HG03565 (cell line): ENCODE data around the gene GTF2B.
"Not testable (repeated sequence)": the region's sequence is repeated elsewhere in the genome, so short reads cannot be mapped to it uniquely, and the experiment has no call there.

Experiments
- ATAC-seq: cut with Tn5 transposase; IDR thresholded peaks from one replicate; pipeline ENCODE4 v1.9.1; 2021; ENCODE audit warnings: mild to moderate bottlenecking, moderate library complexity; ENCODE audit not compliant: unreplicated experiment

Gene GTF2B, protein sequence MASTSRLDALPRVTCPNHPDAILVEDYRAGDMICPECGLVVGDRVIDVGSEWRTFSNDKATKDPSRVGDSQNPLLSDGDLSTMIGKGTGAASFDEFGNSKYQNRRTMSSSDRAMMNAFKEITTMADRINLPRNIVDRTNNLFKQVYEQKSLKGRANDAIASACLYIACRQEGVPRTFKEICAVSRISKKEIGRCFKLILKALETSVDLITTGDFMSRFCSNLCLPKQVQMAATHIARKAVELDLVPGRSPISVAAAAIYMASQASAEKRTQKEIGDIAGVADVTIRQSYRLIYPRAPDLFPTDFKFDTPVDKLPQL

DNA sequence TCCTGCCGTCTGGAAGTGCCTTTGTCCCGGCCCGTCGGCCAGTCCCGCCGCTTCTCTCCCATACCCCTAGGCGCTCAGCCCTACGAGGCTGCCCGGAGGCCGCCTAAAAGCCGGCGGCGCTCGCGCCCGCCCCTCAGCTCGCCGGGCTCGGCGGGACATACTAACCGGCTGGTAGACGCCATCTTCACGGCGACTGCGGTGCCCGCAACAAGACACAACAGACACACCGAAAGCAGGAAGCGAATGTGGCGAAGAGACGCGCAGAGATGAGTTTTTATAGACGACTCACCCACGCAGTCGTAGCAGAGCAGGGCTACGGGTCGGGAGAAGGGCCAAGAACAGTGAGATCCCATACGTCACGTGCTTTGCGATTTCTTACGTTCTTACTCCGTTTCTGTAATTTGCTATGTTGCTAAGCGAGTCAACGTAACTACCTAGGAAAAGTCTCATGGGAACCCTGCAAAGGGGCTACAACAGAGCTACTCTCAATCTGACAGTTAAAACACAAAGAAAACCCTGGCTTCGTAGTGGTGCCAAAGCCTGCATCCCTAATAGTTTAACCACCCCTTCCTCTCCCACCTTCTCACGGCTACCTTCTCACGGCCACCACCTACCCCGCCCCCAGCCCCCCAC lies at the start of gene GTF2B:
Gene GTF2B (minus strand): TSS at position 250 of the 633 bp plus-strand sequence. CDS start 68 bp downstream, at position 182.
- ATAC-seq = peak; percentile 80

DNA sequence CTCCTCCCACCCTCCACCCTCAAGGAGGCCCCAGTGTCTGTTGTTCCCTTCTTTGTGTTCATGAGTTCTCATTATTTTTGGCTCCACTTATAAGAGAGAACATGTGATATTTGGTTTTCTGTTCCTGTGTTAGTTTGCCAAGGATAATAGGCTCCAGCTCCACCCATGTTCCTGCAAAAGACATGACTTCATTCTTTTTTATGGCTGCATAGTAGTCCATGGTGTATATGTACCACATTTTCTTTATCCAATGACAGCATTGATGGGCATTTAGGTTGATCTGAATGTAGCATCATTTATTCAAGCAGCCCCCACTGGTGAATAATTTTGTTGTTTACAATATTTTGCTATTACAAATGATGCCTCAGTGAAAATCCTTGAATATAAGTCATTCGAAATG lies 47.2 kb upstream of the GTF2B start:
- not testable (repeated sequence) for ATAC-seq

DNA sequence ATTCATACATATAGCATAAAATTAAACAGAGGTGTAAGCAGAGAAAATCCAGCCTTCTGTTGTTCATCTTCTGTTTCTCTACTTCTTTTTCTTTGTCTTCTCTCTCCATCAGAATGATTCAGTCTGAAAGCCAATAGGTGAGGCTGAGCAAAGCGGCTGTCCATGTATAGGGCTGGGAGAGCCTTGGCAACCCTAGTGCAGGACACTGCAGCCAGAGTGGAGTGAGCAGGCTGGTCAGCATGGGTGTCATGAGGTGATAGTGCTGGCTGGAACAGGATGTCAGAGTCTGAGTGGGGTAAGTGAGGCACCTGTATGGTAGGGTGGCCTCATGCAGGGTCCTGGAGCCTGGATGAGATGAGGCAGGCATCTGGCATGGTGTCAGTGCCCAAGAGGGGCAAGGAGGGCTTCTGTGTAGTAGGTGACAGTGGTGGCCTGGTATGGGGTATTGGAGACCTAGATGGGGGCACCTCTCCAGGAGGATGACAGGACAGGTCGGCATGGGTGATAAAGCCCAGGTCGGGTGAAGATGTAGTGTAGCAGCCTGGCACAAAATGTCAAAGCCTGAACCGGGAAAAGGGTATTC lies 45.5 kb upstream of the GTF2B start:
- ATAC-seq = no peak

DNA sequence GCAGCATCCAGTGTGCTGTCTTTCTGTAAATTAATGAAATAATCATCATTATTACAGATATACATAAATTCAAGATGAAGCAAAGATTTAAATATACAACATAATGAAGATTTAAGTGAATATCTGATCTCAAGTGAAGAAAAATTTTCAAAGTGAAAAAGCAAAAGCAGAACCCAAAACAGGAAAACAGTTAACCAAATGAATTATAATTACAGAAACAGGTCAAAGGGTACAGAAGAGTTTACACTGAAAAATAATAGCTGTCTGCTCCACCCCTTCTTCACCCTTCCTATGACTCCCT lies 44.8 kb upstream of the GTF2B start:
- ATAC-seq = no peak

DNA sequence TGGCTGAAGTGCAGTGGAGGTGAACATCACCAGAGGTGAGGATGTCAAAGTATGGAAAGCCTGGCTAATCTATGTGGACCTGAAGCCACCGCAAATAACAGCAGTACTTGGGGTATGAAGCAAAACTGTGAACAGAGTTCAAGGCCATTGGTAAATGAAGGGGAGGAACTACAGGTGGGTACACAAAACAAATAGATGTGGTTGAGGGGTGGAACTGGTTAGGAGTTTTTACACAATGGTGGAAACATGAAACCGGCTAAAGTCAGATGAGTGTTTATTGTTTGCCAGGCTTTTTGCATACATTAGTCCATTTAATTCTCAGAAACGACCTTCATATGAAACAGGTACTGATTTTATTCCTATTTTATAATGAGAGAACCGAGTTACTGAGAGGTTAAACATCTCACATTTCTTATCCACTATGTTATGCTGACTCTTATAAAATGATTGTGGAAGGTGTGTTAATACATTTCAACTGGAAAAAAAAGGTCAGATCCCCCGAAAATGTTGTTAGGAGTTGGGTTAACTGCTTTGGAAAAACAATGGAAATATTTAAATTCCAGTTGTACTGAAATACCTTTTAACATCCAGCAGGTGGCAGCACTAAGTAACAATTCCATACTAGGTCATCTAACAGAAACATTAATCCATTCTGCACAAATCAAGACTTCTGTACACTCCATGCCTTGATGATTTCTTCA lies 44.3 kb upstream of the GTF2B start:
- no peak for ATAC-seq

DNA sequence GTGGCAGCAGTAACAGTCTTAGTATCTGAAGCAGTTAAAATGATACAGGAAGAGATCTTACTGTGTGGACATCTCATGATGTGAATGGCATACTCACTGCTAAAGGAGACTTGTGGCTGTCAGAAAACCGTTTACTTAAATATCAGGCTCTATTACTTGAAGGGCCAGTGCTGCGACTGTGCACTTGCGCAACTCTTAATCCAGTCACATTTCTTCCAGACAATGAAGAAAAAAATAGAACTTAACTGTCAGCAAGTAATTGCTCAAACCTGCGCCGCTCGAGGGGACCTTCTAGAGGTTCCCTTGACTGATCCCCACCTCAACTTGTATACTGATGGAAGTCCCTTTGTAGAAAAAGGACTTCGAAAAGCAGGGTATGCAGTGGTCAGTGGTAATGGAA lies 38.8 kb upstream of the GTF2B start:
- not testable (repeated sequence) for ATAC-seq

DNA sequence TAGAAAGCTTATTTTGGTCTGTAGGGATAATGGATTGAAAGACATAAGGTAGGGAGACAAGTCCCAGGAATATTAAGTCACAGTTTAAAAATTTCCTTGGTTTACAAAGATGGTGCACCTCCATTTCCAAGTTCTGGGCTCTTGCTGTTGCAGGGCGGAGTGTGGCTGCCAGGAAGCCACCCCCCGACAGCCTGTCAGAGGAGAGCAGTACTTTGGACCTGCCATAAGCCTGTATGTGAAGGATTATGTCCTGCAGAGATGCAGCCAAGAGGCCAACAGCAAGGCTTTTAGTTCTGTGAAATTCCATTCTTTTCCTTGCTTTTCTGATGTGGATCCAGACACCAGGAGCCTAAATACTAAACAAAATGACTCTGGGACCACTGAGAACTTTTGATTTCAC lies 31.9 kb upstream of the GTF2B start:
- no peak for ATAC-seq

DNA sequence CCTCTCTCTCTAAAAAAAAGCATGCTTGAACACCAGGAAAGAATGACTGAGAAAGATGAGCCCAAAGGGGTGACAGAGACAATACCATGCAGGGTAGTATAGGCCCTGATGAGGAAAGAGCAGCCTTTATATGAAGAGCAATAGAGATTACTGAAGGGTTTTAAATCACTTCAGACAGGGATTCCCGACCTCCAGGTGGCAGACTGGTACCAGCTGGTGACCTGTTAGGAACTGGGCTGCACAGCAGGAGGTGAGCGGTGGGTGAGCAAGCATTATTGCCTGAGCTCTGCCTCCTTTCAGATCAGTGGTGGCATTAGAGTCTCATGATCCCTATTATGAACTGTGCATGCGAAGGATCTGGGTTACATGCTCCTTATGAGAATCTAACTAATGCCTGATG lies 30.8 kb upstream of the GTF2B start:
- ATAC-seq = no peak

DNA sequence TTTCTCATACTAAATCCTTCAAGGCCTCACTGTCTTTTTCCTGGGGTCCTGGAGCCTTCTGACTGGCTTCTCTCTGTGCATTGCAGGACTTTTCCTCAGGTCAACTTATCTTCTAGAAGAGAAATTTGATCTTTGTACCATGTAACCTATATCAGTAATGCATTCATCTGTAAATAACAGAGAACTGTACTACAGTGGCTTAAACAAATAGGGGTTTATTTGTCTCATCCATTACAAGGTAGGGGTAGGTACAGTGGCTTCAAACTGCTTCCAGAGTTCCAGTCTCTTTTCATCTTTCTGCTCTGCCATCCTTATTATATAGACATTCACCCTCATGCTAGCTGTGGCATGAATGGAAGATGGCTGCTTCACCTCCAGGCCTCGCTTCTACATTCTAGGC lies 29.5 kb upstream of the GTF2B start:
- no peak for ATAC-seq

DNA sequence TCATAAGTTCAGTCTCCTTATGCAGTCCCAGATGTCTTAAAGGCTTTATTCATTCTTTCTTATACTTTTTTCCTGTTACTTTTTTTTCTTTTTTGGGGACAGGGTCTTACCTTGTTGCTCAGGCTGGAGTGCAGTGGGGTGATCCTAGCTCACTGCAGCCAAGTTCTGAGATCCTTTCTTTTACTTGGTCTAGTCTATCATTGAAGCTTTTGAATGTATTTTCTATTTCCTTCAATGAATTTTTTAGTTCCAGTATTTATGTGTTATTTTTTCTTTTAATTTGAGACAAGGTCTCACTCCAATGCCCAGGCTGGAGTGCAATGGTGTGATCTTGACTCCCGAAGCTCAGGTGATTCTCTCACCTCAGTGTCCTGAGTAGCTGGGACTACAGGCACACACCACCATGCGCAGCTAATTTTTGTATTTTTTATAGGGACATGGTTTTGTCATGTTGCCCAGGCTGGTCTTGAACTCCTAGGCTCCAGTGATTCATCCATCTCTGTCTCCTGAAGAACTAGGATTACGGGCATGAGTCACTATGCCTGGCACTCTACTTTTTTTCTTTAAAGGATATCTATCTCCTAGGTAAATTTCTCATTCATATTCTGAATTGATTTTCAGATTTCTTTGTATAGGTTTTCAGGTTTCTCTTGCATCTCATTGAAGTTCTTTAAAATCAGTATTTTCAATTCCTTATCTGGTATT lies 26.1 kb upstream of the GTF2B start:
- no peak for ATAC-seq

DNA sequence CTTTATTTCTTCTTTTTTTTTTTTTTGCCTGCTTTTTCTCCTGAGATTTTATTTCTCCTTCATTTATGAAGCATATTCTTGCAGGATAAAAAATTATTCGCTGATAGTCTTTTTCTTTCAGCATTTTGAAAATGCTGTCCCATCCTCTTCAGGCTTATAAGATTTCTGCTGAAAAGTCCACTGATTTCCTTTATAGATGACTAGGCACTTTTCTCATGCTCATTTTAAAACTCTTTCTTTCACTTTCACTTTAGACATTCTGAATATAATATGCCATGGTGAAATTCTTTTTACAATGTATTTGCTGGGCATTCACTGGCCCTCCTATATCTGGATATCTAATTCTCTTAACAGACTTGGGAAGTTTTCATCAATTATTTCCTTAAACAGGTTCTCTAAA lies 25.5 kb upstream of the GTF2B start:
- no peak for ATAC-seq

DNA sequence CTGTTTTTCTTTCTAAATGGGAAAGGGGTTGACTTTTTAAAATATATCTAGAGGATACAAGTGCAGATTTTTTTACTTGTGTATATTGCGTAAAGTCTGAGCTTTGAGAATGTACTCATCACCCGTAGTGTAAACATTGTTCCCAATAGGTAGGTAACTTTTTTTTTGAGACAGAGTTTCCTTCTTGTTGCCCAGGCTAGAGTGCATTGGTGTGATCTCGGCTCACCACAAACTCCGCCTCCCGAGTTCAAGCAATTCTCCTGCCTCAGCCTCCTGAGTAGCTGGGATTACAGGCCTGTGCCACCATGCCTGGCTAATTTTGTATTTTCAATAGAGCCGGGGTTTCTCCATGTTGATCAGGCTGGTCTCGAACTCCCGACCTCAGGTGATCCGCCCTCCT lies 20.4 kb upstream of the GTF2B start:
- not testable (repeated sequence) for ATAC-seq

DNA sequence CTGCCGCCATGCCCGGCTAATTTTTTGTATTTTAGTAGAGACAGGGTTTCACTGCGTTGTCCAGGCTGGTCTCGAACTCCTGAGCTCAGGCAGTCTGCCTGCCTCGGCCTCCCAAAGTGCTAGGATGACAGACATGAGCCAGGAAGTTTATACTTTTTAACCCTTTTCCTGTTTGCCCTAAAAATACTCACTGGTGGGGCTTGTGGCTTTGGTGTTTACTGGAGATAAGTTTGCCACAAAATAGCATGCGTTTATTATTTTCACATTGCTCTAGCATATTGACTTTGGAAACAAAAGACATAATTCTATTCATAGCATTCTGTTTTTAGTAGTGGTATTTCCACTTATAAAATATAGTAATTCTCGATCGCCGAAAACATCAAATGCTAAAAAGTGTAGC lies 19.8 kb upstream of the GTF2B start:
- ATAC-seq = no peak

DNA sequence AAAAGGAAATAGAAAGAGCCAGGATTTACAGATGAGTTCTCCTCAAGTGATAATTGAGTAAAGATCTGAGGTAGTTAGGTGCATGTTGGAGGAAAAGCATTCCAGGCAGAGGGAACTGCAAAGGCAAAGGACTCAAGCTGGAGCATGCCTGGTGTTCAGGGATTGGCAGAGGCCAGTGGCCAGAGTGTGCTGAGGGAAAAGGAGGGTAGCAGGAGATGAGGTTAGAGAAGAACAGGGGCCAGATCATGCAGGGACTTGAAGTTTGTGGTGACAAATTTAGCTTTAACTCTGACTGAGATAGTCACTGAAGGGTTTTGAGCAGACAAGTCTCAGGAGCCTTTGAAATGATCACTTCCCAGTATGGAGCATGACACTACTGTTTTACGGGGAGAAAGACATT lies 19.0 kb upstream of the GTF2B start:
- ATAC-seq = no peak

DNA sequence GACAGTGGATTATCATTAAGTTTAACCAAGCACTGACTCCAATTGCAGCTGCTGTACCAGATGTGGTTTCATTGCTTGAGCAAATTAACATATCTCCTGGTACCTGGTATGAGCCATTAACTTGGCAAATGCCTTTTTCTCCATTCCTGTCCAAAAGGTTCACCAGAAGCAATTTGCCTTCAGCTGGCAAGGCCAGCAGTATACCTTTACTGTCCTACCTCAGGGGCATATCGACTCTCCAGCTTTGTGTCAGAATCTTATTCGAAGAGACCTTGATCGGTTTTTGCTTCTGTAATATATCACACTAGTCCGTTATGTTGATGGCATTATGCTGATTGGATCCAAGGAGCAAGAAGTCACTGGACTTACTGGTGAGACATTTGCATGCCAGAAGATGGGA lies 9.5 kb upstream of the GTF2B start:
- ATAC-seq = no peak

DNA sequence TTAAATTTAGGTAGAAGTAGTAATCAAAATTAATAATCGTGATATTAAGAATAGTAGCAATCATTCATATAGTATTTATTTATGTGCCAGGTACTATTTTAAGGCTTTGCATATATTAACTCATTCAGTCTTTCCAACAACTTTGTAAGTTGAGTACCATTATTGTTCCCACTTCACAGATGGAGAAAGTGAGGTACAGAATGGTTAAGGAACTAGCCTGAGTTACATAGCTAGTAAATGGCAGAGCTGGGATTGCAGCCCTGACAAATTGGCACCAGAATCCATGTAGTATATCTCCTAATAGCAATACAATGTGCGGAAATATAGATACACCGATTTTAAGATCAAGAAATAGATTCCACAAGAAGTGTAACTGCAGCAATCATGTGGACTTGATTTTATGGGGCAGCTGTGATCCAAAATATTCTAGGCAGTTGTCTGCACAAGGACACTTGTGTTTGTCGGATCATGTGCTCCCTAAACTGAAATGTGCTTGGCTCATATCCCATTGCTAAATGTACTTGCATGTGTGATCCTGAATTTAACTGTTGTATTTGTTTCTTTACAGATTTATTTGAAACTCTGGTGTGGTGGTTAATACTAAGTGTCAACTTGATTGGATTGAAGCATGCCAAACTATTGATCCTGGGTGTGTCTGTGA lies 5.8 kb upstream of the GTF2B start:
- no peak for ATAC-seq

DNA sequence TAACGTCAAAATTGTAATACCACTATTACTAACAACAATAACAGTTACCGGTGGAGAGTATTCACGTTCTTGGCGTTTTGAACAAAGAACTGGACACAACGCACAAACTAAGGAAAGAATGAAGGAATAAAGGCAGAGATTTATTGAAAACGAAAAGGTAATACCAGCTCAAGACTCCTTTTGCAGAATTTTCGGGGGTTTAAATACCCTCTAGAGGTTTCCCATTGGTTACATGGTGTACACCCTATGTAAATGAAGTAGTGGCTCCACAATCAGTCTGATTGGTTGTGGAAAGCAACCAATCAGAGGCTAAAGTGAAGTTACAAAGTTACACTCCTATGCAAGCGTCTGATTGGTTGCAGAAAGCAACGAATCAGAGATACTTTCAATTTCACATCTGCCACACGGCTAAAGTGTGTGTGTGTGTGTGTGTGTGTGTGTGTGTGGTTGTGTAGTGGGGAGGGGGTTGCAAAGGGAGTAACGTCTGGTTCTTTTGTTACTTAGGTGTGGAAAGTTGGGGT lies 1.1 kb upstream of the GTF2B start:
- ATAC-seq = no peak

DNA sequence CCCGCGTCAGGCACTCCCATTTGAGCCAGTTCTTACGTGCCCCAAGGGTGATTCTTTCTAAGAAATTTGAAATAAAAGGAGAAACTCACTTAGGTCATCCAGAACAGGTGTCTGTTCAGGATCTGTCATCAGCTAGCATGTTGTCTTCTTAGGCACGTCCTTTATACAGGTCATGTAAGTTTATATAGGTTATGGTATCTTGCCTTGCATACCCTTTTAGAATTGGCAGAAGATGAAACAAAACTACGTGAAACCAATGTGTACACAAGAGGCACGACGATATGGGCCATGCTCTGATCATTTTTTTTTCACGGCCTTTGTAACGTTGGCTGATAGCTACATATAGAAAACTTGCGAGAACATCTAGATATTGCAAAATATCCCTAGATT lies 579 bp upstream of the GTF2B start:
- no peak for ATAC-seq

DNA sequence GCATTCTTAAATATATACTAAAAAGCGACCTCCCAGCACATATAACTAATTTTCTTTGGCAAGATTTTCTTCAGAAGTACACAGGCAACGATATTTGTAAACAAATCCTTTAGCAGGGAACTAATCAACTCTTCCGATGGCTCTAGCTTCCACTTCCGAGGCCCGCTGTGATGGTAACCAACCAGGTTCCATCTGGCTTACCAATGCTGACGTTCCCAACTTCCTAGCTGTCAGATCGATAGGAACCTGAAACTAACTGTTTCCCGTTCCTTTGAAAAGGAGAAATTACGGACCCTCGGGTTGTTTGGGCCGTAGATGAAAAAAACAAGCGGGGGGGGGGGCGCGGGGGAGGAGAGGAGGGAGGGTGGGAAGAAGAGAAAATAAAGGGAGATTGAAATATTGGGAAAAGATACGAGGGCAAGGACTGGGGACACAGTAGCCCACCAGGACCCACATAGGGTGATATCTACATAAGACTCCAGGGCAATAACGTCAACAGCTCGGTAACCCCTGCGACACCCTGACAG lies 513 bp downstream of the GTF2B start:
- no peak for ATAC-seq

DNA sequence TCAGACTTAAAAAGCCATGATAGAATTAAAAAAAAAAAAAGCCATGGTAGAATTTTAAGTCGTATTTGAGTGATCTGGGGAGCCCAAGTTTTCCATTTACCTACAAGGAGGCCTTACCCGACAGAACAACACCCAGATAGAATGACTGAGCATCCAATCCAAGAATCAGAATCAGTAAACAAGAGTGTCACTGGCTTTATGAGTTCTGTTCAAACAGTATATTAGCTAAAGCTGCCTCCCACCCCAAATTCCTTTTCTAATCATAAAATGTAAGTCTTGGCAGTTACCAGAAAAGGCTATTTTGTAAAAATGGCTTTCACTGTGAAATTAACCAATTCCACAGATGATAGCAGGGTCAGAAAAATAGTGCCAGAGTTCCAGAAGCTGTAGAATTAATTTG lies 1.2 kb downstream of the GTF2B start:
- no peak for ATAC-seq
